ENCODE measurements around the gene TNFRSF9. TPM values are rescaled to one million over a fixed set of nuclear protein-coding genes. Genes with fewer than 3 reads are reported as not detected.

TNFRSF9 gene
- total RNA-seq, 4 donors from 2014 or later, result 0.21 to 0.60 TPM; not detected in 2

DNA sequence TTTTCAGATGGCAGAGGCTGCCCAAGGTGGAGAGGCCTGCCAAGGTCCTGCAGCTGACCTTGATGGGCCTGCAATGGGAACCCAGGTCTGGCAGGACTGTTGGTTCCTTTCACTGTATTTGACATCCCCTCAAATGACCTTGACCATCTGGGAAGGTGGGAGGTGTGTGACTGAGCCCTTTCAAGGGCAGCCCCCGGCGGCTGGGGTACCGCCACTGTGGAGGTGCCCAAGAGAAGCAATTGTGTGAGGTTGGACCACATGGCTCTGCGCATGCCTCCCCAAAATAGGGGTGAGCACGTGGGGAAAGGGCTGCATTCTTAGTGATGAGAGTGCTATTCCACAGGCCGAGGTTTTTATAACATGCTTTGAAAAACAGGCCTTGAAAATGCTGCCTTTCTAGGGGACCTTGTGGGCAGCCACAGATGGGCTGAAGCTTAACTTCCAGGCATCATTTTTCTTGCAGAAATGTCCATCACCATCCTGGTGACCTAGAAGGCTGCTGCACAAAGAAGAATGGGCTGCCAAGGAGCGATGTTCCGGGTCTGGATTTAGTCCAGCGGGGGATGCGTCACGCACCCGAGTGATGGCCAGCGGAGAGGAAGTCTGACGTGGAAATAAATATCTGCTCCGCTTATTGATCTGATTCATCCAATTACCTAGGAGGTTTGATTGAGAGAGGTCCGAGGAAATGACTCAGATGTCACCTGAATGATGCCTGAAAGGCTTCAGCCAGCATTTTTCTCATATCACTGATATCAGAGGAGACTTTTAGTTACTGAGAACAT, 71.3 kb downstream of the TNFRSF9 start:
- 90% methylated on average over 14 to 16 of the region's 16 CpGs for WGBS, 2 donors
- no peaks in the 10 kb centered on the region for H3K4me1 ChIP-seq
- no peak overlapping the region for H3K27ac ChIP-seq
- TF ChIP-seq POLR2A (IDR thresholded peaks at IDR 0.05) (no peak), EP300 (IDR thresholded peaks at IDR 0.05) (no peak)
- TF ChIP-seq, protein P1, sequence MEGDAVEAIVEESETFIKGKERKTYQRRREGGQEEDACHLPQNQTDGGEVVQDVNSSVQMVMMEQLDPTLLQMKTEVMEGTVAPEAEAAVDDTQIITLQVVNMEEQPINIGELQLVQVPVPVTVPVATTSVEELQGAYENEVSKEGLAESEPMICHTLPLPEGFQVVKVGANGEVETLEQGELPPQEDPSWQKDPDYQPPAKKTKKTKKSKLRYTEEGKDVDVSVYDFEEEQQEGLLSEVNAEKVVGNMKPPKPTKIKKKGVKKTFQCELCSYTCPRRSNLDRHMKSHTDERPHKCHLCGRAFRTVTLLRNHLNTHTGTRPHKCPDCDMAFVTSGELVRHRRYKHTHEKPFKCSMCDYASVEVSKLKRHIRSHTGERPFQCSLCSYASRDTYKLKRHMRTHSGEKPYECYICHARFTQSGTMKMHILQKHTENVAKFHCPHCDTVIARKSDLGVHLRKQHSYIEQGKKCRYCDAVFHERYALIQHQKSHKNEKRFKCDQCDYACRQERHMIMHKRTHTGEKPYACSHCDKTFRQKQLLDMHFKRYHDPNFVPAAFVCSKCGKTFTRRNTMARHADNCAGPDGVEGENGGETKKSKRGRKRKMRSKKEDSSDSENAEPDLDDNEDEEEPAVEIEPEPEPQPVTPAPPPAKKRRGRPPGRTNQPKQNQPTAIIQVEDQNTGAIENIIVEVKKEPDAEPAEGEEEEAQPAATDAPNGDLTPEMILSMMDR (IDR thresholded peaks at IDR 0.05), result no peak
- no peaks in the 10 kb centered on the region for H3K36me3 ChIP-seq
- no peak overlapping the region for H3K4me3 ChIP-seq
- no peaks in the 10 kb centered on the region for H3K27me3 ChIP-seq
- H3K9me3 ChIP-seq, result no peaks in the 10 kb centered on the region
- no peak for DNase-seq (ENCODE audit: low spot score in 2 of 2)

DNA sequence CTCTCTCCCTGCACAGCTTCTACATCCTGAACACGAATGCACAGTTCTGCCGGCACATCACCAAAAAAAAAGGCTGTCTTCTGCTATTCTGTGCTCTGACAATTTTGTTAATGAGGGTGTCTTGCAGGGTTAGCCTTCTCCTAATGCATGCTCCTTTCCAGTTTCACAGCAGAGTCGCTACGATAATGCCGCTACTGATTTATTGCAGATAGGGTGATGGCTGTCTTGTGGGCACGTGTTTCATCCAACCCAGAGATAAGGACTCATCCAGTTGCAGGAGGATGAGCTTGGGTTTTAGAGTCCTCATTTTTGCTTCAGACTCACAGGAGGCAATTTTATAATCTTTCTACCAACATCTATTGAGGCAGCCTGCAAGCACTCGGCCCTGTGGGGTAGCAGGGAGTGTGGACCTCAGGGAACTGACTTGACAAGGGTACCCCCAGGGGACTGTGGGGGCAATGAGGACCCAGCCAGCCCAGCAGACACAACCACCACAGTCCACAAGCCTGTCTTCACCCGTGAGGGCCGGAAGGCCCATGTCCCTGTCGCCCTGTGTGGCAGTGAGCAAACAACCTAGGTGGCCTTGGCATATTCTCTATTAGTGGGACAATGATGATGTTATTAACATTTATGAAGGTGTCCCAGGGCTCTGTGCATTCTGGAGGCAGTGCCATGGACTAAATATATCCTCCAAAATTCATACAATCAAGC, 72.4 kb downstream of the TNFRSF9 start:
- TF ChIP-seq, protein P1 (IDR thresholded peaks at IDR 0.05), result no peak
- TF ChIP-seq POLR2A (IDR thresholded peaks at IDR 0.05), result no peak
- WGBS, 2 donors, result 62 to 76% methylated on average over 10 of the region's 10 CpGs
- Histone ChIP-seq H3K4me1 (no peaks in the 10 kb centered on the region), H3K27ac (no peak overlapping the region), H3K9me3 (no peaks in the 10 kb centered on the region), H3K36me3 (no peaks in the 10 kb centered on the region), H3K27me3 (no peaks in the 10 kb centered on the region), H3K4me3 (no peak overlapping the region)
- no peak for DNase-seq (ENCODE audit: low spot score in 2 of 2)

GRCh38 chr1:7865978-7866377, 74.7 kb downstream of the TNFRSF9 start:
- H3K4me1 ChIP-seq, result no peaks in the 10 kb centered on the region
- no peak overlapping the region for H3K4me3 ChIP-seq
- no peak for DNase-seq (ENCODE audit: low spot score in 2 of 2)
- no peak overlapping the region for H3K27ac ChIP-seq
- H3K27me3 ChIP-seq, result no peaks in the 10 kb centered on the region
- WGBS, 2 donors, result 84 to 85% methylated on average over 16 of the region's 16 CpGs
- no peaks in the 10 kb centered on the region for H3K36me3 ChIP-seq
- TF ChIP-seq, protein P1 (IDR thresholded peaks at IDR 0.05), result no peak
- no peak for TF ChIP-seq POLR2A (IDR thresholded peaks at IDR 0.05)
- TF ChIP-seq EP300 (IDR thresholded peaks at IDR 0.05), result no peak
- H3K9me3 ChIP-seq, result no peaks in the 10 kb centered on the region

Small RNA genes within 50 kb of the gene (small RNA-seq; reads per million reads assigned to genes)
- gene RF00019, result not detected

Other genes starting within 250 kb of the TNFRSF9 start
- 100 to 1,000 TPM in 2 of 4 donors, 10 to 100 TPM in 2; 86.1 to 147 (median 107) TPM for gene VAMP3, start 169.5 kb downstream of the TNFRSF9 start, total RNA-seq
- 10 to 100 TPM; 21.6 to 49.8 (median 35.8) TPM for gene PER3, start 156.5 kb downstream of the TNFRSF9 start, total RNA-seq
- gene UTS2, start 87.8 kb downstream of the TNFRSF9 start, total RNA-seq, result under 1 TPM in 1 of 4 donors, not detected in 3; 0.84 TPM
- 100 to 1,000 TPM; 161 to 216 (median 191) TPM for gene PARK7, start 20.9 kb upstream of the TNFRSF9 start, total RNA-seq
- gene ERRFI1, start 85.5 kb upstream of the TNFRSF9 start, total RNA-seq, result 100 to 1,000 TPM in 2 of 4 donors, 10 to 100 TPM in 2; 63.9 to 152 (median 95.9) TPM

Measured in tibial nerve (tissue), 4 donors.